ENCODE measurements around the gene GPR137.

DNA sequence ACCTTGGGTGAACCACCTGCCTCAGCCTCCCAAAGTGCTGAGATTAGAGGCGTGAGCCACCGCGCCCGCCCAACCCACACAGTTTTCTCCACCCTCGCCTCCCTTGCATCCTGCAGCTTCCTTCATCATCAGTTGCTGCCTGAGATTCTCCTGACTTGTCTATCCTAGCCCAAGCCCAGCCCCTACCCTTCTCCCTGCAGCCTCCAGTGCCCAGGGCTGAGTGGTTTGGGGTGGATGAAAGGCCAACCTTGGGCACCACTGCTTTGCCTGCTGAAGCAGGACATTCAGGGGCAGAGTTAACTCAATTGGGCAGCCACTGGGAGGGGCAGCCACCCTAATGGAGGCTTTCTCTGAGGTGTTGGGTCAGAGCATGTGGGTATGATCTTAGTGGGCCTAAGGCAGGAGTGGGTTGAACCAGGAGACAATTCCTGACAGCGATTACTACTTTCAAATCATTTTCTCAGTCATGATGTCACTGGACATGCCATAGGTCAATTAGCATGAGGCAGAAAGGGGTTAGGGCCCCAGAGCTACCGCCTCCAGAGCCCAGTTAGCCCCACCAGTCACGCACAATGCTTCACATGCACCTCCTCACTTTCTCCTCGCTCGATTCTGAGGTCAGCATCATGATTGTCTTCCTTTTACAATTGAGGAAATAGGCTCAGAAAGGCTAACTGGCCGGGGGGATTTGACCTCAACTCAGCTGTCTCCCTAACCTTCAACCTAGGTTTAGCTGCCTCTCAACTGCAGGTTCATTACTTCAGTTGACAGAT is 45.8 kb upstream of the GPR137 start:
- TF ChIP-seq, protein P1, sequence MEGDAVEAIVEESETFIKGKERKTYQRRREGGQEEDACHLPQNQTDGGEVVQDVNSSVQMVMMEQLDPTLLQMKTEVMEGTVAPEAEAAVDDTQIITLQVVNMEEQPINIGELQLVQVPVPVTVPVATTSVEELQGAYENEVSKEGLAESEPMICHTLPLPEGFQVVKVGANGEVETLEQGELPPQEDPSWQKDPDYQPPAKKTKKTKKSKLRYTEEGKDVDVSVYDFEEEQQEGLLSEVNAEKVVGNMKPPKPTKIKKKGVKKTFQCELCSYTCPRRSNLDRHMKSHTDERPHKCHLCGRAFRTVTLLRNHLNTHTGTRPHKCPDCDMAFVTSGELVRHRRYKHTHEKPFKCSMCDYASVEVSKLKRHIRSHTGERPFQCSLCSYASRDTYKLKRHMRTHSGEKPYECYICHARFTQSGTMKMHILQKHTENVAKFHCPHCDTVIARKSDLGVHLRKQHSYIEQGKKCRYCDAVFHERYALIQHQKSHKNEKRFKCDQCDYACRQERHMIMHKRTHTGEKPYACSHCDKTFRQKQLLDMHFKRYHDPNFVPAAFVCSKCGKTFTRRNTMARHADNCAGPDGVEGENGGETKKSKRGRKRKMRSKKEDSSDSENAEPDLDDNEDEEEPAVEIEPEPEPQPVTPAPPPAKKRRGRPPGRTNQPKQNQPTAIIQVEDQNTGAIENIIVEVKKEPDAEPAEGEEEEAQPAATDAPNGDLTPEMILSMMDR (IDR thresholded peaks at IDR 0.05), result no peak
- TF ChIP-seq ZFX (IDR thresholded peaks at IDR 0.05; ENCODE audit: borderline replicate concordance), result no peak
